A673 (cell line): Measurements from ENCODE around the gene SPSB4. TPM values are rescaled to one million over a fixed set of nuclear protein-coding genes. Genes with fewer than 3 reads are reported as not detected.

Source experiments
- BruUV-seq: library from RNA; stranded (reverse); fragments of 400-500 nt; replicated peaks from 2 replicates; lab custom pipeline; 2021; lab: Mats Ljungman, UMichigan
- CTCF ChIA-PET: fragments of 300-600 bp; sonication (Branson Sonifier 250); formaldehyde crosslinking; loops from one replicate; lab custom pipeline; 2022; ENCODE audit warnings: antibody characterized with exemption; lab: Charles Lee
- POLR2A ChIA-PET: fragments of 300-600 bp; sonication (Branson Sonifier 250); formaldehyde crosslinking; loops from one replicate; lab custom pipeline; 2022; ENCODE audit warnings: antibody characterized with exemption; ENCODE audit not compliant: low non-redundant PET; lab: Charles Lee
- DNase-seq: peaks from one replicate; pipeline ENCODE4 v3.0.0-alpha.2; 2015; ENCODE audit warnings: low spot score
- H3K27ac ChIP-seq: fragments of 200-600 bp; sonication (generic); 2 replicates; pipeline ENCODE4 v1.5.1; 2016; ENCODE audit warnings: mixed run types, low read depth, mild to moderate bottlenecking, mixed read lengths, antibody characterized with exemption, low read length; ENCODE audit not compliant: poor library complexity, severe bottlenecking
- H3K27me3 ChIP-seq: fragments of 200-600 bp; sonication (generic); replicated peaks from 2 replicates; pipeline ENCODE4 v1.6.1; 2017; ENCODE audit warnings: mixed run types, low read depth, mild to moderate bottlenecking, mixed read lengths, antibody characterized with exemption, low read length; ENCODE audit not compliant: insufficient read depth, poor library complexity
- H3K36me3 ChIP-seq: fragments of 200-600 bp; sonication (generic); 2 replicates; pipeline ENCODE4 v1.6.1; 2016; ENCODE audit warnings: mixed run types, mild to moderate bottlenecking, mixed read lengths, antibody characterized with exemption, low read length; ENCODE audit not compliant: insufficient read depth, poor library complexity, severe bottlenecking
- H3K4me1 ChIP-seq: fragments of 200-600 bp; sonication (generic); 2 replicates; pipeline ENCODE4 v1.6.1; 2017; ENCODE audit warnings: mixed run types, mild to moderate bottlenecking, mixed read lengths, antibody characterized with exemption, low read length; ENCODE audit not compliant: insufficient read depth, poor library complexity, severe bottlenecking
- H3K4me3 ChIP-seq: fragments of 200-600 bp; sonication (generic); 2 replicates; pipeline ENCODE4 v1.5.1; 2016; ENCODE audit warnings: low read depth, mixed run types, mild to moderate bottlenecking, mixed read lengths, low read length; ENCODE audit not compliant: poor library complexity, severe bottlenecking
- H3K9me3 ChIP-seq: fragments of 200-600 bp; sonication (generic); 2 replicates; pipeline ENCODE4 v1.6.1; 2016; ENCODE audit warnings: mixed run types, low read depth, mild to moderate bottlenecking, mixed read lengths, antibody characterized with exemption, low read length; ENCODE audit not compliant: poor library complexity, severe bottlenecking
- CTCF ChIP-seq: fragments of 300-800, 200-600 bp; sonication (generic); conservative IDR thresholded peaks from 2 replicates; pipeline ENCODE4 v1.5.1; 2017; ENCODE audit warnings: low read depth, mild to moderate bottlenecking, antibody characterized with exemption, low read length, moderate library complexity, mixed read lengths
- EZH2 ChIP-seq: fragments of 200-600 bp; sonication (generic); IDR thresholded peaks from 2 replicates; pipeline ENCODE4 v1.6.1; 2017; ENCODE audit warnings: borderline replicate concordance, low read depth, mild to moderate bottlenecking, mixed read lengths, antibody characterized with exemption, low read length; ENCODE audit not compliant: poor library complexity, severe bottlenecking
- intact Hi-C: fragments of 100-400 bp; cut with micrococcal nuclease; formaldehyde crosslinking; loops from one replicate; pipeline ENCODE4 v1.10.0; 2022; ENCODE audit not compliant: unreplicated experiment
- total RNA-seq: library from RNA; stranded (reverse); gene quantifications from 2 replicates; pipeline ENCODE4 v1.2.3, GENCODE V29; 2021

Gene SPSB4
- total RNA-seq, 1 experiment from 2014 or later, result 0.39 TPM

- H3K36me3 ChIP-seq, result no peaks in the 10 kb centered on the region
- H3K4me1 ChIP-seq, result no peaks in the 10 kb centered on the region
- intact Hi-C loops, result no loop called here
- no peak overlapping the region for H3K27ac ChIP-seq
- CTCF ChIA-PET, result no interaction called here
- peaks cover 9% of the 10 kb centered on the region for H3K27me3 ChIP-seq
- BruUV-seq, result no TSS peak
- POLR2A ChIA-PET, result no interaction called here
- no peak overlapping the region for H3K4me3 ChIP-seq
- no peaks in the 10 kb centered on the region for H3K9me3 ChIP-seq
- no peak for DNase-seq
- TF ChIP-seq EZH2 (no peak), CTCF (no peak)
Measured at GRCh38 chr3:141020143-141020830, 30.9 kb upstream of the SPSB4 start.

DNA sequence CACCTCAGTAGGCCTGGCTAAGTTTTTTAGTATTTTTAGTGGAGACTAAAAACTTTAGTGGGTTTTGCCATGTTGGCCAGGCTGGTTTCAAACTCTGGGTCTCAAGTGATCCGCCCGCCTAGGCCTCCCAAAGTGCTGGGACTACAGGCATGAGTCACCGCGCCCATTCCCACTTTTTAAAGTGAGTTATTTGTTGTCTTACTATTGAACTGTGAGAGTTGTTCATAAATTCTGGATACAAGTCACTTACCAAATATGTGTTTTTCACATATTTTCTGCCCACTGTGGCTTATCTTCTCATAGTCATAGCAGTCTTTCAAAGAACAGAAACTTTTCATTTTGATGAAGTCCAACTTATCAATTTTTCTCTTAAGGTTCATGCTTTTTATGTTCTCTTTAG is 29.9 kb upstream of the SPSB4 start:
- Histone ChIP-seq H3K4me3 (no peak overlapping the region), H3K27ac (no peak overlapping the region), H3K36me3 (no peaks in the 10 kb centered on the region), H3K27me3 (peaks cover 9% of the 10 kb centered on the region), H3K9me3 (no peaks in the 10 kb centered on the region), H3K4me1 (no peaks in the 10 kb centered on the region)
- ChIA-PET POLR2A (no interaction called here), CTCF (no interaction called here)
- no peak for TF ChIP-seq CTCF
- no peak for TF ChIP-seq EZH2
- no TSS peak for BruUV-seq
- DNase-seq, result no peak
- intact Hi-C loops, result no loop called here

- no peaks in the 10 kb centered on the region for H3K9me3 ChIP-seq
- no TSS peak for BruUV-seq
- H3K27ac ChIP-seq, result no peak overlapping the region
- H3K4me1 ChIP-seq, result no peaks in the 10 kb centered on the region
- no peaks in the 10 kb centered on the region for H3K27me3 ChIP-seq
- ChIA-PET CTCF (no interaction called here), POLR2A (no interaction called here)
- no peak overlapping the region for H3K4me3 ChIP-seq
- TF ChIP-seq CTCF (no peak), EZH2 (no peak)
- intact Hi-C loops, result no loop called here
- H3K36me3 ChIP-seq, result no peaks in the 10 kb centered on the region
- DNase-seq, result no peak
Measured at GRCh38 chr3:141030296-141030695, 20.9 kb upstream of the SPSB4 start.
